ENCODE measurements around the gene NPDC1. TPM values are rescaled to one million over a fixed set of nuclear protein-coding genes. Genes with fewer than 3 reads are reported as not detected.

Gene NPDC1
- total and polyA plus RNA-seq, 2 donors (not counting 1 experiment from before 2014, with no cell fraction given): 9.0 to 15.7 TPM

GRCh38 chr9:137009217-137009616, 36.8 kb downstream of the NPDC1 start:
- Histone ChIP-seq H4K20me1 (ENCODE audit: control insufficient read depth, extremely low read depth, insufficient read depth, low read length) (no peaks in the 10 kb centered on the region), H3K79me2 (ENCODE audit: control insufficient read depth, insufficient read depth, low read length) (no peaks in the 10 kb centered on the region), H3K4me3 (replicated peaks in 1 of 4; ENCODE audit: control extremely low read depth in 1 of 4, insufficient read depth in 1 of 4, low read depth in 3 of 4, low read length in 4 of 4) (no peak overlapping the region), H3K36me3 (ENCODE audit: control insufficient read depth, insufficient read depth, low read length) (peaks cover 5% of the 10 kb centered on the region), H3K4me1 (ENCODE audit: control insufficient read depth, extremely low read depth, insufficient read depth, low read length) (peaks cover 8% of the 10 kb centered on the region), H2AFZ (ENCODE audit: low read length) (no peak overlapping the region), H3K4me2 (ENCODE audit: extremely low read depth, insufficient read depth, low read length) (no peak overlapping the region), H3K27me3 (ENCODE audit: control insufficient read depth, insufficient read depth, low read length) (no peaks in the 10 kb centered on the region), H3K9me3 (ENCODE audit: control insufficient read depth, insufficient read depth, low read depth, low read length) (no peaks in the 10 kb centered on the region), H3K27ac (ENCODE audit: insufficient read depth, low read length) (no peak overlapping the region), H3K9ac (ENCODE audit: insufficient read depth, low read length) (no peak overlapping the region)
- DNase-seq (ENCODE audit: low read depth in 2 of 2): no peak
- TF ChIP-seq EZH2 (IDR thresholded peaks at IDR 0.05; ENCODE audit: low read length, missing control alignments) (no peak), CTCF (conservative IDR thresholded peaks at IDR 0.05 in 1 of 2, IDR thresholded peaks at IDR 0.05 in 1 of 2; ENCODE audit: low read depth in 1 of 2, low read length in 2 of 2) (no peak)

GRCh38 chr9:137008312-137008711, 37.7 kb downstream of the NPDC1 start:
- no peak overlapping the region for H3K4me3 ChIP-seq (replicated peaks in 1 of 4; ENCODE audit: control extremely low read depth in 1 of 4, insufficient read depth in 1 of 4, low read depth in 3 of 4, low read length in 4 of 4)
- TF ChIP-seq EZH2 (IDR thresholded peaks at IDR 0.05; ENCODE audit: low read length, missing control alignments) (no peak), CTCF (conservative IDR thresholded peaks at IDR 0.05 in 1 of 2, IDR thresholded peaks at IDR 0.05 in 1 of 2; ENCODE audit: low read depth in 1 of 2, low read length in 2 of 2) (no peak)
- no peak for DNase-seq (ENCODE audit: low read depth in 2 of 2)
- H3K9ac ChIP-seq (ENCODE audit: insufficient read depth, low read length): no peak overlapping the region
- no peaks in the 10 kb centered on the region for H3K27me3 ChIP-seq (ENCODE audit: control insufficient read depth, insufficient read depth, low read length)
- no peak overlapping the region for H3K27ac ChIP-seq (ENCODE audit: insufficient read depth, low read length)
- peaks cover 5% of the 10 kb centered on the region for H3K36me3 ChIP-seq (ENCODE audit: control insufficient read depth, insufficient read depth, low read length)
- H3K79me2 ChIP-seq (ENCODE audit: control insufficient read depth, insufficient read depth, low read length): no peaks in the 10 kb centered on the region
- no peaks in the 10 kb centered on the region for H4K20me1 ChIP-seq (ENCODE audit: control insufficient read depth, extremely low read depth, insufficient read depth, low read length)
- H3K4me1 ChIP-seq (ENCODE audit: control insufficient read depth, extremely low read depth, insufficient read depth, low read length): peaks cover 8% of the 10 kb centered on the region
- no peaks in the 10 kb centered on the region for H3K9me3 ChIP-seq (ENCODE audit: control insufficient read depth, insufficient read depth, low read depth, low read length)
- no peak overlapping the region for H3K4me2 ChIP-seq (ENCODE audit: extremely low read depth, insufficient read depth, low read length)
- H2AFZ ChIP-seq (ENCODE audit: low read length): no peak overlapping the region

- no peaks in the 10 kb centered on the region for H3K27me3 ChIP-seq (ENCODE audit: control insufficient read depth, insufficient read depth, low read length)
- H2AFZ ChIP-seq (ENCODE audit: low read length): no peak overlapping the region
- no peaks in the 10 kb centered on the region for H3K9me3 ChIP-seq (ENCODE audit: control insufficient read depth, insufficient read depth, low read depth, low read length)
- TF ChIP-seq EZH2 (IDR thresholded peaks at IDR 0.05; ENCODE audit: low read length, missing control alignments) (no peak), CTCF (conservative IDR thresholded peaks at IDR 0.05 in 1 of 2, IDR thresholded peaks at IDR 0.05 in 1 of 2; ENCODE audit: low read depth in 1 of 2, low read length in 2 of 2) (no peak)
- DNase-seq (ENCODE audit: low read depth in 2 of 2): no peak
- no peak overlapping the region for H3K4me3 ChIP-seq (replicated peaks in 1 of 4; ENCODE audit: control extremely low read depth in 1 of 4, insufficient read depth in 1 of 4, low read depth in 3 of 4, low read length in 4 of 4)
- H3K9ac ChIP-seq (ENCODE audit: insufficient read depth, low read length): no peak overlapping the region
- H3K4me1 ChIP-seq (ENCODE audit: control insufficient read depth, extremely low read depth, insufficient read depth, low read length): peaks cover 8% of the 10 kb centered on the region
- peaks cover 5% of the 10 kb centered on the region for H3K36me3 ChIP-seq (ENCODE audit: control insufficient read depth, insufficient read depth, low read length)
- H3K4me2 ChIP-seq (ENCODE audit: extremely low read depth, insufficient read depth, low read length): no peak overlapping the region
- no peaks in the 10 kb centered on the region for H3K79me2 ChIP-seq (ENCODE audit: control insufficient read depth, insufficient read depth, low read length)
- H3K27ac ChIP-seq (ENCODE audit: insufficient read depth, low read length): no peak overlapping the region
- no peaks in the 10 kb centered on the region for H4K20me1 ChIP-seq (ENCODE audit: control insufficient read depth, extremely low read depth, insufficient read depth, low read length)
Measured at GRCh38 chr9:137007816-137008270, 38.1 kb downstream of the NPDC1 start.
